ENCODE data around the gene MLLT3.

MLLT3 gene

GRCh38 chr9:20325008-20325407 lies 297.3 kb downstream of the MLLT3 start:
- no peak for FAIRE-seq

GRCh38 chr9:20322212-20322611 lies 300.1 kb downstream of the MLLT3 start:
- FAIRE-seq: no peak

- FAIRE-seq: no peak
Measured at GRCh38 chr9:20321423-20322082, 300.7 kb downstream of the MLLT3 start.

- no peak for FAIRE-seq
Measured at GRCh38 chr9:20320921-20321320, 301.4 kb downstream of the MLLT3 start.

- FAIRE-seq: no peak
Measured at GRCh38 chr9:20319641-20320337, 302.5 kb downstream of the MLLT3 start.

- FAIRE-seq: no peak
Measured at GRCh38 chr9:20319241-20319640, 303.1 kb downstream of the MLLT3 start.

- no peak for FAIRE-seq
Measured at GRCh38 chr9:20317701-20318100, 304.6 kb downstream of the MLLT3 start.

- no peak for FAIRE-seq
Measured at GRCh38 chr9:20316372-20316771, 305.9 kb downstream of the MLLT3 start.

- no peak for FAIRE-seq
Measured at GRCh38 chr9:20315677-20316076, 306.6 kb downstream of the MLLT3 start.

GRCh38 chr9:20314981-20315380 lies 307.3 kb downstream of the MLLT3 start:
- no peak for FAIRE-seq

- FAIRE-seq: no peak
Measured at GRCh38 chr9:20313415-20313814, 308.9 kb downstream of the MLLT3 start.

- FAIRE-seq: no peak
Measured at GRCh38 chr9:20312732-20313131, 309.6 kb downstream of the MLLT3 start.

- no peak for FAIRE-seq
Measured at GRCh38 chr9:20310024-20310423, 312.3 kb downstream of the MLLT3 start.

- no peak for FAIRE-seq
Measured at GRCh38 chr9:20309124-20309523, 313.2 kb downstream of the MLLT3 start.

GRCh38 chr9:20307621-20308020 lies 314.7 kb downstream of the MLLT3 start:
- FAIRE-seq: no peak

- no peak for FAIRE-seq
Measured at GRCh38 chr9:20305452-20305851, 316.8 kb downstream of the MLLT3 start.

- FAIRE-seq: no peak
Measured at GRCh38 chr9:20303996-20304395, 318.3 kb downstream of the MLLT3 start.

GRCh38 chr9:20303066-20303465 lies 319.2 kb downstream of the MLLT3 start:
- no peak for FAIRE-seq

GRCh38 chr9:20302197-20302596 lies 320.1 kb downstream of the MLLT3 start:
- no peak for FAIRE-seq

GRCh38 chr9:20300430-20301115 lies 321.7 kb downstream of the MLLT3 start:
- FAIRE-seq: no peak

- no peak for FAIRE-seq
Measured at GRCh38 chr9:20297646-20298084, 324.6 kb downstream of the MLLT3 start.

- no peak for FAIRE-seq
Measured at GRCh38 chr9:20295555-20295954, 326.7 kb downstream of the MLLT3 start.

- no peak for FAIRE-seq
Measured at GRCh38 chr9:20294046-20294750, 328.1 kb downstream of the MLLT3 start.
